GM18508 (cell line): ENCODE measurements around the gene ATP11C.
"Not testable (repeated sequence)": the region's sequence is repeated elsewhere in the genome, so short reads cannot be mapped to it uniquely, and the experiment has no call there.

Experiments used
- ATAC-seq: cut with Tn5 transposase; IDR thresholded peaks from one replicate; pipeline ENCODE4 v1.9.1; 2021; ENCODE audit warnings: moderate number of reproducible peaks; ENCODE audit not compliant: insufficient read depth, unreplicated experiment

The ATP11C gene

GRCh38 chrX:139932901-139933796 is at the start of gene ATP11C:
TSS of gene ATP11C (minus strand) at chrX:139933053. CDS start at chrX:139932042, 1,011 bp downstream.
- peak; percentile 59 for ATAC-seq

- no peak for ATAC-seq
These were observed 41.6 kb upstream of the ATP11C start for GRCh38 chrX:139974471-139974870.

GRCh38 chrX:139972629-139973624 is 40.1 kb upstream of the ATP11C start:
- ATAC-seq: no peak

- no peak for ATAC-seq
These were observed 39.3 kb upstream of the ATP11C start for GRCh38 chrX:139972113-139972512.

- ATAC-seq: no peak
These were observed 38.5 kb upstream of the ATP11C start for GRCh38 chrX:139971394-139971749.

GRCh38 chrX:139969286-139969685 is 36.4 kb upstream of the ATP11C start:
- ATAC-seq: no peak

GRCh38 chrX:139967750-139968149 is 34.9 kb upstream of the ATP11C start:
- ATAC-seq: no peak

- no peak for ATAC-seq
These were observed 34.4 kb upstream of the ATP11C start for GRCh38 chrX:139967300-139967699.

- ATAC-seq: not testable (repeated sequence)
These were observed 33.3 kb upstream of the ATP11C start for GRCh38 chrX:139966159-139966558.

- ATAC-seq: no peak
These were observed 32.6 kb upstream of the ATP11C start, which contains the start of gene CXorf66 for GRCh38 chrX:139965421-139965820. TSS of gene CXorf66 (minus strand) at chrX:139965521. CDS start at chrX:139965496, 25 bp downstream.

- ATAC-seq: not testable (repeated sequence)
These were observed 28.2 kb upstream of the ATP11C start for GRCh38 chrX:139961091-139961490.

GRCh38 chrX:139949703-139950102 is 16.9 kb upstream of the ATP11C start:
- no peak for ATAC-seq

GRCh38 chrX:139945075-139945474 is 12.2 kb upstream of the ATP11C start:
- no peak for ATAC-seq

- no peak for ATAC-seq
These were observed 3.4 kb upstream of the ATP11C start for GRCh38 chrX:139936259-139936658.

- ATAC-seq: no peak
These were observed 1.1 kb upstream of the ATP11C start for GRCh38 chrX:139933904-139934303.

GRCh38 chrX:139932073-139932900 is 566 bp downstream of the ATP11C start:
- ATAC-seq: peak; percentile 18

- ATAC-seq: no peak
These were observed 1.2 kb downstream of the ATP11C start for GRCh38 chrX:139931646-139932072.

GRCh38 chrX:139930916-139931645 is 1.8 kb downstream of the ATP11C start:
- no peak for ATAC-seq

- no peak for ATAC-seq
These were observed 2.5 kb downstream of the ATP11C start for GRCh38 chrX:139930401-139930800.
